IMR-90 (cell line): Measurements from ENCODE around the gene AJM1. TPM values are rescaled to one million over a fixed set of nuclear protein-coding genes. Genes with fewer than 3 reads are reported as not detected.

Source experiments
- microRNA-seq, 2 experiments: library from miRNA; stranded (forward) in 1 of 2; unstranded in 1 of 2; fragments of 10-50 nt in 1 of 2; fragments of <30 nt in 1 of 2; gene quantifications in 1 of 2; microRNA quantifications in 1 of 2; one replicate each; pipeline versions ENCODE3 to v1.1.0; 2013 to 2020; ENCODE audit not compliant: insufficient read depth in 1 of 2, insufficient read length in 1 of 2, unreplicated experiment in 1 of 2
- polyA plus RNA-seq, 3 experiments: library from polyadenylated mRNA; depleted of rRNA; stranded (reverse); fragments of >200 nt; gene quantifications; 2 replicates each; pipeline ENCODE4 v1.2.3, GENCODE V29; 2012; ENCODE audit warnings: low replicate concordance in 1 of 3
- small RNA-seq, 5 experiments: library from RNA; depleted of rRNA; stranded (forward); fragments of <200 nt; gene quantifications; one replicate each; pipeline ENCODE3, GENCODE V24; 2012
- total RNA-seq: library from RNA; depleted of rRNA; stranded (reverse); fragments of >200 nt; gene quantifications from 2 replicates; pipeline ENCODE4 v1.2.3, GENCODE V29; 2012; rRNA removed

The AJM1 gene
- total and polyA plus RNA-seq, 2 of the 4 experiments (the other 2 are of a cell fraction) = 0.18 to 1.5 TPM

Small RNAs within 50 kb of the gene (microRNA-seq; reads per million reads assigned to microRNA genes)
- not detected for gene AL355987.2 (ENCODE audit: insufficient read depth, insufficient read length)
- gene MIR4292 (ENCODE audit: insufficient read depth in 1 of 2, insufficient read length in 1 of 2, unreplicated experiment in 1 of 2) = 0 reads per million in 2 experiments
- gene MIR4479 (ENCODE audit: insufficient read depth in 1 of 2, insufficient read length in 1 of 2, unreplicated experiment in 1 of 2) = 0.37 to 4.1 reads per million in 2 experiments

Small RNAs within 50 kb of the gene (small RNA-seq; reads per million reads assigned to genes)
- gene AL355987.2 (0 reads per million in 5 experiments), gene MIR4292 (0 reads per million in 5 experiments), gene MIR4479 (0 to 0.65 (median 0.15) reads per million in 5 experiments)

Other genes starting within 250 kb of the AJM1 start
- 1.4 and 2.2 TPM in 2 replicates for gene EGFL7, start 179.6 kb upstream of the AJM1 start, total RNA-seq
- gene EGFL7, start 179.6 kb upstream of the AJM1 start, polyA plus RNA-seq (2012; rRNA removed) = 10.4 and 16.4 TPM in 2 replicates
- 16.1 and 18.9 TPM in 2 replicates for gene AGPAT2, start 155.0 kb upstream of the AJM1 start, total RNA-seq
- gene AGPAT2, start 155.0 kb upstream of the AJM1 start, polyA plus RNA-seq (2012; rRNA removed) = 37.2 and 39.5 TPM in 2 replicates
- gene DIPK1B, start 129.9 kb upstream of the AJM1 start, total RNA-seq = 3.1 and 3.4 TPM in 2 replicates
- 7.1 and 8.5 TPM in 2 replicates for gene DIPK1B, start 129.9 kb upstream of the AJM1 start, polyA plus RNA-seq (2012; rRNA removed)
- not detected in 2 replicates for gene LCN10, start 99.5 kb upstream of the AJM1 start, total RNA-seq
- gene LCN10, start 99.5 kb upstream of the AJM1 start, polyA plus RNA-seq (2012; rRNA removed) = not detected in 2 replicates
- not detected in 2 replicates for gene LCN6, start 94.0 kb upstream of the AJM1 start, total RNA-seq
- gene LCN6, start 94.0 kb upstream of the AJM1 start, polyA plus RNA-seq (2012; rRNA removed) = not detected in 2 replicates
- gene LCN8, start 84.2 kb upstream of the AJM1 start, total RNA-seq = not detected in 2 replicates
- not detected in 2 replicates for gene LCN8, start 84.2 kb upstream of the AJM1 start, polyA plus RNA-seq (2012; rRNA removed)
- gene LCN15, start 78.0 kb upstream of the AJM1 start, total RNA-seq = not detected in 2 replicates
- not detected in 2 replicates for gene LCN15, start 78.0 kb upstream of the AJM1 start, polyA plus RNA-seq (2012; rRNA removed)
- gene TMEM141, start 51.1 kb upstream of the AJM1 start, total RNA-seq = 37.2 and 39.1 TPM in 2 replicates
- gene TMEM141, start 51.1 kb upstream of the AJM1 start, polyA plus RNA-seq (2012; rRNA removed) = 72.6 and 77.8 TPM in 2 replicates
- under 0.01 TPM in 1 of 2 replicates, not detected in the other for gene CCDC183, start 46.1 kb upstream of the AJM1 start, total RNA-seq
- 0.29 and 0.44 TPM in 2 replicates for gene CCDC183, start 46.1 kb upstream of the AJM1 start, polyA plus RNA-seq (2012; rRNA removed)
- 43.9 and 47.5 TPM in 2 replicates for gene RABL6, start 34.5 kb upstream of the AJM1 start, total RNA-seq
- gene RABL6, start 34.5 kb upstream of the AJM1 start, polyA plus RNA-seq (2012; rRNA removed) = 37.1 and 40.4 TPM in 2 replicates
- 70.3 and 79.8 TPM in 2 replicates for gene PHPT1, start 6.9 kb downstream of the AJM1 start, total RNA-seq
- 214 and 338 TPM in 2 replicates for gene PHPT1, start 6.9 kb downstream of the AJM1 start, polyA plus RNA-seq (2012; rRNA removed)
- 0.18 and 0.28 TPM in 2 replicates for gene MAMDC4, start 9.9 kb downstream of the AJM1 start, total RNA-seq
- 3.5 and 5.0 TPM in 2 replicates for gene MAMDC4, start 9.9 kb downstream of the AJM1 start, polyA plus RNA-seq (2012; rRNA removed)
- gene EDF1, start 23.8 kb downstream of the AJM1 start, total RNA-seq = 279 and 538 TPM in 2 replicates
- 701 and 703 TPM in 2 replicates for gene EDF1, start 23.8 kb downstream of the AJM1 start, polyA plus RNA-seq (2012; rRNA removed)
- gene TRAF2, start 44.0 kb downstream of the AJM1 start, total RNA-seq = 5.8 and 6.6 TPM in 2 replicates
- gene TRAF2, start 44.0 kb downstream of the AJM1 start, polyA plus RNA-seq (2012; rRNA removed) = 12.0 and 12.9 TPM in 2 replicates
- gene FBXW5, start 102.3 kb downstream of the AJM1 start, total RNA-seq = 65.1 and 72.2 TPM in 2 replicates
- gene FBXW5, start 102.3 kb downstream of the AJM1 start, polyA plus RNA-seq (2012; rRNA removed) = 80.2 and 95.4 TPM in 2 replicates
- gene C8G, start 102.8 kb downstream of the AJM1 start, total RNA-seq = not detected in 2 replicates
- gene C8G, start 102.8 kb downstream of the AJM1 start, polyA plus RNA-seq (2012; rRNA removed) = 0.37 and 0.80 TPM in 2 replicates
- not detected in 2 replicates for gene LCN12, start 109.8 kb downstream of the AJM1 start, total RNA-seq
- 0.12 TPM in 1 of 2 replicates, not detected in the other for gene LCN12, start 109.8 kb downstream of the AJM1 start, polyA plus RNA-seq (2012; rRNA removed)
- gene PTGDS, start 135.0 kb downstream of the AJM1 start, total RNA-seq = not detected in 2 replicates
- 0.87 and 1.2 TPM in 2 replicates for gene PTGDS, start 135.0 kb downstream of the AJM1 start, polyA plus RNA-seq (2012; rRNA removed)
- gene LCNL1, start 140.5 kb downstream of the AJM1 start, total RNA-seq = not detected in 2 replicates
- gene LCNL1, start 140.5 kb downstream of the AJM1 start, polyA plus RNA-seq (2012; rRNA removed) = 0.13 and 0.15 TPM in 2 replicates
- gene PAXX, start 149.9 kb downstream of the AJM1 start, total RNA-seq = 4.4 and 5.7 TPM in 2 replicates
- gene PAXX, start 149.9 kb downstream of the AJM1 start, polyA plus RNA-seq (2012; rRNA removed) = 24.6 and 30.2 TPM in 2 replicates
- gene CLIC3, start 154.1 kb downstream of the AJM1 start, total RNA-seq = 0.18 and 0.28 TPM in 2 replicates
- 1.7 and 2.1 TPM in 2 replicates for gene CLIC3, start 154.1 kb downstream of the AJM1 start, polyA plus RNA-seq (2012; rRNA removed)
- gene ABCA2, start 185.8 kb downstream of the AJM1 start, total RNA-seq = 3.8 and 4.4 TPM in 2 replicates
- gene ABCA2, start 185.8 kb downstream of the AJM1 start, polyA plus RNA-seq (2012; rRNA removed) = 46.0 and 52.3 TPM in 2 replicates
- not detected in 2 replicates for gene FUT7, start 189.6 kb downstream of the AJM1 start, total RNA-seq
- not detected in 2 replicates for gene FUT7, start 189.6 kb downstream of the AJM1 start, polyA plus RNA-seq (2012; rRNA removed)
- 2.7 and 2.8 TPM in 2 replicates for gene NPDC1, start 203.7 kb downstream of the AJM1 start, total RNA-seq
- gene NPDC1, start 203.7 kb downstream of the AJM1 start, polyA plus RNA-seq (2012; rRNA removed) = 58.1 and 74.0 TPM in 2 replicates
- gene ENTPD2, start 211.6 kb downstream of the AJM1 start, total RNA-seq = not detected in 2 replicates
- not detected in 2 replicates for gene ENTPD2, start 211.6 kb downstream of the AJM1 start, polyA plus RNA-seq (2012; rRNA removed)
- 3.3 and 3.4 TPM in 2 replicates for gene SAPCD2, start 228.1 kb downstream of the AJM1 start, total RNA-seq
- gene SAPCD2, start 228.1 kb downstream of the AJM1 start, polyA plus RNA-seq (2012; rRNA removed) = 4.9 and 6.4 TPM in 2 replicates
- gene UAP1L1, start 235.0 kb downstream of the AJM1 start, total RNA-seq = 2.3 and 2.5 TPM in 2 replicates
- gene UAP1L1, start 235.0 kb downstream of the AJM1 start, polyA plus RNA-seq (2012; rRNA removed) = 8.7 and 9.8 TPM in 2 replicates
- 25.0 and 28.7 TPM in 2 replicates for gene MAN1B1, start 244.5 kb downstream of the AJM1 start, total RNA-seq
- 49.8 and 55.1 TPM in 2 replicates for gene MAN1B1, start 244.5 kb downstream of the AJM1 start, polyA plus RNA-seq (2012; rRNA removed)